ENCODE measurements around the gene ZC4H2.
"Not testable (repeated sequence)": the region's sequence is repeated elsewhere in the genome, so short reads cannot be mapped to it uniquely, and the experiment has no call there.

Gene ZC4H2

DNA sequence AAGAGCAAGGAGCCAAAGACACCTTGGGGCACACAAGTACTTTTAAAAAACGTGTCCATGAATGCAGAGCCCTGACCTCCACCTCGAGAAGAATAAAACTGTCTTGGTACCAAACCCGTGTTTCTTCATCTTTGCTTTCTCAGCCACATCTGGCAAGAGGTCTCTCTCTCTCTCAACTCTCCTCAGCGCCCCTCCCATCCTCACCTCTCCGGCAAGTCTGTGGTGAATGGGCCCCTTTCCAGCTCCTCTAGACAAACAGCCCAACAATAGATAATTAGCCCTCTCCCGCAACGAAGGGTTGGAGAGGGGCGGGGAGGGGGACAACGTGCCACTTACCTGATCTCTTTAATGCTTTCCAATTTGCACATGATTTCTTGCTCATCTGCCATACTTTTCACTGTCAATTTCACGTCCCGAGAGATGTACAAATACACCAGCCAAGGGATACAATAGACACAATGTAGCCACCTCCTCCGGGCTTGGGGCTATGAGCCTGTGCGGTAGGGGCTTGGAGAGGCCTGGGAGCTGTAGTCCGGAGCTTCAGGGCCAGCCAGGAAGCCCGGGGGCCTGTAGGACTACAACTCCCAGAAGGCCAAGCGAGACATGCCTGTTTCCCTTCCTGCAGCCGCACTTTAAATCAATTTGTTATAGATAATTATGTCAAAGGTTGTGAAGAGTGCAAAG is at the start of gene ZC4H2:
Gene ZC4H2 (minus strand): TSS at position 462 of the 684 bp plus-strand sequence. CDS start 73 bp downstream, at position 389.
- peak; percentile 77 for DNase-seq (ENCODE audit: low read depth)

GRCh38 chrX:65017451-65017850 is 41.2 kb upstream of the ZC4H2 start:
- no peak for DNase-seq (ENCODE audit: low read depth)

DNA sequence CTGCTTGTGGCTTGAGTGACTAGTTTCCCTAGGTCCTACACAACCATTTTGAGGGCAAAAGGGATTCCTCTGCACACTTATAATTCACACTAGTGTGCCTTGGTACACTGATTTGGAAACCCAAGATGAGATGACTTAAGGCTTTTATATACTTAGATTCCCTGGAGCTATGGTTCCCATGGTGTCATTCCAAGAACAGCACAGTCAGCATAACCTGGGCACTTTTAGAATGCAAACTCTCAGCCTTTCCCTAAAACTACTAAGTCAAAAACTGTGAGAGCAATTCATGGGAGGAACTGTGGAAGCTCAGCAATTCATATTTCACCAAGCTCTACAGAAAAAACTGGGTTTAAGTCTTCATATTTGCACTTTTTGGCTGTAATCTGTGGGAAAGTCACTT is 38.0 kb upstream of the ZC4H2 start:
- no peak for DNase-seq (ENCODE audit: low read depth)

DNA sequence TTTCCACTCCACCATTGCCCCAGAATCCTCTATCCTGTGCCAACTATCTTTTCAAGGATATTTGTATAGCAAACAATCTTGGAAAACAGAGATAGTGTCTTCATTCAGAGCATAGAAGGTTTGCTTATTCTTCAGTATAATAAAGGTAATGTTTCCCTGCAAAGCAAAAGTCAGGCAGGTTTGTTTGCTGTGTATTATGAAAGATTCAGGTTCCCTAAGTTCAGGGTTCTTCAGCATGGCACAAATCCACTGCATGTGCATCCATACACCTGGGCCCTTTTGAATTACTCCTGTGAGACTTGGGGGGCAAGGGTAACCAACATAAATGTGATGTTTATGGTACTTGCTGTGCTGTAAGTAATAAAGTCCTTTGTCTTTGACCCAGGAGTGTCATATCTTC is 33.2 kb upstream of the ZC4H2 start:
- DNase-seq (ENCODE audit: low read depth): no peak

DNA sequence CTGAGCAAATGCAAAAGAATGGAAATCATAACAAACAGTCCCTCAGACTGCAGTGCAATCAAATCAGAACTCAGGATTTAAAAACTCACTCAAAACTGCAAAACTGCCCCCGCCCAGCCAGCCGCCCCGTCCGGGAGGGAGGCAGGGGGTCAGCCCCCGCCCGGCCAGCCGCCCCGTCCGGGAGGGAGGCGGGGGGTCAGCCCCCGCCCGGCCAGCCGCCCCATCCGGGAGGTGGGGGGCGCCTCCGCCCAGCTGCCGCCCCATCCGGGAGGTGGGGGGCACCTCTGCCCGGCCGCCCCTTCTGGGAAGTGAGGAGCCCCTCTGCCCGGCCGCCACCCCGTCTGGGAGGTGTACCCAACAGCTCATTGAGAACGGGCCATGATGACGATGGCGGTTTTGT is 26.0 kb upstream of the ZC4H2 start:
- not testable (repeated sequence) for DNase-seq (ENCODE audit: low read depth)

DNA sequence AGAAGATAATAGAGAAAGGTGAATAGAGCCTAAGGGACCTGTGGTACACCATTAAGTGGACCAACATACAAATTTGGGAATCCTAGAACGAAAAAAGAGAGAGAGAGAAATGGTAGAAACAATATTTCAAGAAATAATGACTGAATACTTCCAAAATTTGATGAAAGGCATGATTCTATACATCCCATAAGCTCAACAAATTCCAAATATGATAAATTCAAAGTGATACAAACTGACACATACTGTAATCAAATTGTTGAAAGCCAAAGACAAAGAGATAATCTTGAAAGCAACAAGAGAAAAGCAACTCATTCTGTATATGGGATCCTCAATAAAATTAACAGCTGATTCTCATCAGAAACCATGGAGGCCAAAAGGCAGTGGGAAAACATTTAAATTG is 20.6 kb upstream of the ZC4H2 start:
- DNase-seq (ENCODE audit: low read depth): no peak

DNA sequence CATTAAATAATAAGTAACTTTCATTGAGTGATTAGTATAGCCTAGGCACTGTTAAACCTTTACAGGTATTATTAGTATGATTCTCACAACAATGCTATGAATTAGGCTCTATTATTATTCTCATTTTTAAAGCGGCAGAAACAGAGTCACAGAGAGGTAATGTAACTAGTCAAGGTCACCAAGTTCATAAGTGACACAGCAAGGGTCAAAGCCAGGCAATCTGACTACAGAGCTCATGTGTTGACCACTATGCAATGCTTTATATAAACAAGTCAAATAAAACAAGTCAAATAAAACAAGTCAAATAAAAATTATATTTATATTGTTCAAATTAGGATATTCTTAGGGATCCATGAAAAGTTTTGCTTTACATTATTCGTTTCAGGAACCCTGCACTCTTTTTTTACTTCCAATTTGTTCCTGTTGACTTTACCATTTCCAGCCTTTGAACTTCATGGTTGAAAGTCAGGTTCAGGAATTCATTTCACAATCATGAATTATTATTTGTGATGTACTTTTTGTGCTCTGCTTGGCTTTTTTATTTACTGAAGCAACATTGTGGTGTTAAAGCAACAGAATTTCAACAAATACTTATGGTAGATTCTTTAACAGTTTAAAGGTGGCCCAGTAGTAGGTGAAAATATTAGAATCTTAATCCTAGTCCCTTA is 18.0 kb upstream of the ZC4H2 start:
- no peak for DNase-seq (ENCODE audit: low read depth)

- peak; percentile 53 for DNase-seq (ENCODE audit: low read depth)
Measured at GRCh38 chrX:64977830-64978229, 1.6 kb upstream of the ZC4H2 start.

DNA sequence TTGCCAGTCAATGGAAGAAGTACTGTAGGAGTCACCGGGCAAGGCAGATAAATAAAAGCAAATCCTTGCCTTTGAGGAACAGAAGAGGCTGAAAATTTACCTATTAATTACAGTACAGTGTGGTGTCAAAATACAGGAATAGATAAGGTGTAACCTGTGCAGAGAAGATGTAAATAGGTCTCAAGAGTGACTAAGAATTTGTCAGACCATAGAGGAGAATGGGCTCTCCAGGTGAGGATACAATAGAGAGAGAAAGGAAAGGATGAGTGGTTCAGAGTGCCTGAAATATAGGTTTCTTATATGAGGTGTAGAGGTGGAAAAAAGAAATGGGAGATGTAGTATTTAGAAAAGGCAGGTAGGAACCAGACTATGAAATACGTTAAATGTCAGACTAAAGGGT is 801 bp upstream of the ZC4H2 start:
- DNase-seq (ENCODE audit: low read depth): no peak

DNA sequence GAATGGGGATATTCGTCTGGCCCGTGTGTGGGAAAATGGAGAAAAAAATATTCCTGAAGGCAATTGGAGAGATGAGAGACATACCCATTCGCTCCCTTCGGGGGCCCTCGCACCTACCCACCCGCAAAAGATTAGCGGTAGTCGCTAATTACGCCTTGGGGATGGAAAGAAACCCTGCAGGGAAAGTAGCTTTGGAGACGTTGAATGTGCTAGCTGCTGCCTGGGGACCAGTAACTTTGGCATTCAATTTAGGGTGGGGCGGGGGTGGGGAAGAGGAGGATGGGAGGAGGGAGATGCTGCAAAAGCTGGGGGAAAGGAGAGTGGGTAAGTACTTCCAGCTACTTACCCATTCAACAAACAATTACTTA is 407 bp upstream of the ZC4H2 start:
- no peak for DNase-seq (ENCODE audit: low read depth)

- DNase-seq (ENCODE audit: low read depth): peak; percentile 40
Measured at GRCh38 chrX:64975491-64975890, 759 bp downstream of the ZC4H2 start.

DNA sequence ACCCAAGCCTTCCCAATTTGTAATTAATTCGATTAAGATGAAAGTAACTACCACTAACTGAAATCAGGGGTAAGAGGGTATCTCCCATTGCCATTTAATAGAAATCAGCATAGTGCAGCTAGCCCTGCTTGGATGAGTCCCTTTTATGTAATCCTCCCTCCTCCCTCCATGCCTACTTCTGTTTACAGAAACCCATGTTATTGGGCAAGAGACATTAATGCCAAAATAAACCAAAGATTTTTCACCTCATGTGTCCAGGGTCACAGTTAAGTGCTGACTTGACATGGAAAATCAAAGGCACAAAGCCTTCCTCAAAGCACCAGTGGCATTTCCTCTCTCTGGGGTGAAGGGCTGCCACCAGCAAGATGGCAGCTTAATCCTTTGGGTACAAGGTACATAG is 50.8 kb downstream of the ZC4H2 start:
- DNase-seq (ENCODE audit: low read depth): no peak

DNA sequence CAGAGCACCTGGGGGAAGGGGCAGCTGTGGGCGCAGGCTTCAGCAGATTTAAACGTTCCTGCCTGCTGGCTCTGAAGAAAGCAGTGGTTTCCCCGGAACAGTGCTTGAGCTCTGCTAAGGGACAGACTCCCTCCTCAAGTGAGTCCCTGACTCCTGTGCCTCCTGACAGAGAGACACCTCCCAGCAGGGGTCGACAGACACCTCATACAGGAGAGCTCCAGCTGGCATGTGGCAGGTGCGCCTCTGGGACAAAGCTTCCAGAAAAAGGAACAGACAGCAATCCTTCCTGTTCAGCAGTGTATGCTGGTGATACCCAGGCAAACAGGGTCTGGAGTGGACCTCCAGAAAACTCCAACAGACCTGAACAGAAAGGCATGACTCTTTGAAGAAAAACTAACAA is 68.1 kb downstream of the ZC4H2 start:
- no peak for DNase-seq (ENCODE audit: low read depth)

GRCh38 chrX:64894454-64895038 is 81.7 kb downstream of the ZC4H2 start:
- DNase-seq (ENCODE audit: low read depth): peak; percentile 7

DNA sequence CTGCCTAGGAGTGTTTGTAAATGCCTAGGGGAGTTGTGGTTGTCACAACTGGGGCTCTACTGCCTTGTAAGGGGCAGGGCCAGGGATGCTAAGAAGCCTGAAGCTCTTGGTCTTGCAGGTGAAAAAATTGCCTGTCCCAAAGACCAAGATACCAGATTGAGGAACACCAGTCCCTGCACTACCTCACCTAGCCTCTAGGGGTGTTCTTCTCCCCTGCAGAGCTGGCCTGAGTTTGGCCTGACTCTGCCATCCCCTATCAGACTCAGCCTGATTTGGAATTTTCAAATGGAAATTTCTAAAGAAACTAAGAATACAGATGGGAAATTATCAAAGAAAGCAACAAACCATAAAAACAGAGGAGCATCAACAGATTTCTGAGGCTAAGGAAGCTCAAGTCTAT is 90.4 kb downstream of the ZC4H2 start:
- peak; percentile 10 for DNase-seq (ENCODE audit: low read depth)

DNA sequence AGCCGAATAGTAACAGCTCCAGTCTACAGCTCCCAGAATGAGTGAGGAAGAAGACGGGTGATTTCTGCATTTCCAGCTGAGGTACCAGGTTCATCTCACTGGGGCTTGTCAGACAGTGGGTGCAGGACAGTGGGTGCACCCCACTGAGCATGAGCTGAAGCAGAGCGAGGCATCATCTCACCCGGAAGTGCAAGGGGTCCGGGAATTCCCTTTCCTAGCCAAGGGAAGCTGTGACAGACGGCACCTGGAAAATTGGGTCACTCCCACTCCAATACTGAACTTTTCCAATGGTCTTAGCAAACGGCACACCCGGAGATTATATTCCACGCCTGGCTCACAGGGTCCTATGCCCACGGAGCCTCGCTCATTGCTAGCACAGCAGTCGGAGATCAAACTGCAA is 97.5 kb downstream of the ZC4H2 start:
- DNase-seq (ENCODE audit: low read depth): not testable (repeated sequence)

- no peak for DNase-seq (ENCODE audit: low read depth)
Measured at GRCh38 chrX:64867217-64867616, 109.0 kb downstream of the ZC4H2 start.

Data from ELR (cell line).